HG03064 (cell line): ENCODE results near the gene RPL35.

Experiments used
- ATAC-seq: cut with Tn5 transposase; IDR thresholded peaks from one replicate; pipeline ENCODE4 v1.9.1; 2021; ENCODE audit warnings: low read depth; ENCODE audit not compliant: unreplicated experiment

The RPL35 gene

GRCh38 chr9:124828489-124829333 is 33.0 kb downstream of the RPL35 start:
- no peak for ATAC-seq

GRCh38 chr9:124820698-124821623 is 40.8 kb downstream of the RPL35 start:
- no peak for ATAC-seq

- ATAC-seq: no peak
These were observed 43.1 kb downstream of the RPL35 start for GRCh38 chr9:124818431-124819281.

- no peak for ATAC-seq
These were observed 46.2 kb downstream of the RPL35 start for GRCh38 chr9:124815601-124816000.

- no peak for ATAC-seq
These were observed 47.6 kb downstream of the RPL35 start for GRCh38 chr9:124814164-124814535.

GRCh38 chr9:124813501-124814163 is 48.1 kb downstream of the RPL35 start:
- ATAC-seq: no peak

GRCh38 chr9:124813041-124813440 is 48.7 kb downstream of the RPL35 start:
- no peak for ATAC-seq

GRCh38 chr9:124812441-124812876 is 49.3 kb downstream of the RPL35 start:
- no peak for ATAC-seq

GRCh38 chr9:124810663-124811355 is 50.9 kb downstream of the RPL35 start:
- ATAC-seq: no peak

GRCh38 chr9:124809741-124810500 is 51.8 kb downstream of the RPL35 start:
- no peak for ATAC-seq

GRCh38 chr9:124809211-124809610 is 52.5 kb downstream of the RPL35 start:
- no peak for ATAC-seq

GRCh38 chr9:124808246-124808956 is 53.4 kb downstream of the RPL35 start:
- ATAC-seq: no peak
